ENCODE measurements around the gene RNF141. TPM values are rescaled to one million over a fixed set of nuclear protein-coding genes. Genes with fewer than 3 reads are reported as not detected.

The RNF141 gene
- total RNA-seq, 6 experiments from 2014 or later, result 41.9 to 55.8 (median 55.1) TPM

- DNase-seq, result no peak
- peaks cover 4% of the 10 kb centered on the region for H3K27me3 Mint-ChIP-seq (ENCODE audit: insufficient read depth)
- 0 out of 2 replicates have a peak, but pooled peaks cover 8% of the 10 kb centered on the region for H3K4me1 Mint-ChIP-seq (ENCODE audit: low read depth)
- TF ChIP-seq CTCF (IDR thresholded peaks at IDR 0.05), result no peak
- H3K4me3 Mint-ChIP-seq, result no peak overlapping the region
- H3K36me3 Mint-ChIP-seq (ENCODE audit: low read depth), result peaks cover 8% of the 10 kb centered on the region
- no peak overlapping the region for H3K27ac Mint-ChIP-seq
- no peaks in the 10 kb centered on the region for H3K9me3 Mint-ChIP-seq
Observed at GRCh38 chr11:10567446-10567845, 26.5 kb upstream of the RNF141 start.

GRCh38 chr11:10566257-10566957 is 25.4 kb upstream of the RNF141 start:
- Mint-ChIP-seq H3K36me3 (ENCODE audit: low read depth) (peaks cover 2% of the 10 kb centered on the region), H3K4me3 (no peak overlapping the region), H3K27me3 (ENCODE audit: insufficient read depth) (peaks cover 4% of the 10 kb centered on the region), H3K4me1 (ENCODE audit: low read depth) (0 out of 2 replicates have a peak, but pooled peaks cover 8% of the 10 kb centered on the region), H3K9me3 (no peaks in the 10 kb centered on the region), H3K27ac (no peak overlapping the region)
- no peak for DNase-seq
- TF ChIP-seq CTCF (IDR thresholded peaks at IDR 0.05), result no peak

GRCh38 chr11:10565493-10565892 is 24.5 kb upstream of the RNF141 start:
- Mint-ChIP-seq H3K4me3 (no peak overlapping the region), H3K27me3 (ENCODE audit: insufficient read depth) (peaks cover 2% of the 10 kb centered on the region), H3K27ac (no peak overlapping the region), H3K4me1 (ENCODE audit: low read depth) (peaks cover 14% of the 10 kb centered on the region; the same call in 1 of the 2 replicates), H3K9me3 (no peaks in the 10 kb centered on the region), H3K36me3 (ENCODE audit: low read depth) (no peaks in the 10 kb centered on the region)
- TF ChIP-seq CTCF (IDR thresholded peaks at IDR 0.05), result no peak
- no peak for DNase-seq

- H3K4me3 Mint-ChIP-seq, result no peak overlapping the region
- peaks cover 11% of the 10 kb centered on the region; the same call in 1 of the 2 replicates for H3K4me1 Mint-ChIP-seq (ENCODE audit: low read depth)
- TF ChIP-seq CTCF (IDR thresholded peaks at IDR 0.05), result peak; percentile 66
- H3K9me3 Mint-ChIP-seq, result no peaks in the 10 kb centered on the region
- H3K27ac Mint-ChIP-seq, result no peak overlapping the region
- DNase-seq, result no peak
- peaks cover 2% of the 10 kb centered on the region for H3K27me3 Mint-ChIP-seq (ENCODE audit: insufficient read depth)
- no peaks in the 10 kb centered on the region for H3K36me3 Mint-ChIP-seq (ENCODE audit: low read depth)
Observed at GRCh38 chr11:10564696-10565318, 23.8 kb upstream of the RNF141 start.

GRCh38 chr11:10564030-10564429 is 23.0 kb upstream of the RNF141 start:
- Mint-ChIP-seq H3K27me3 (ENCODE audit: insufficient read depth) (peaks cover 2% of the 10 kb centered on the region; the same call in 1 of the 2 replicates), H3K4me3 (no peak overlapping the region), H3K27ac (no peak overlapping the region), H3K4me1 (ENCODE audit: low read depth) (peaks cover 7% of the 10 kb centered on the region; the same call in 1 of the 2 replicates), H3K36me3 (ENCODE audit: low read depth) (no peaks in the 10 kb centered on the region), H3K9me3 (no peaks in the 10 kb centered on the region)
- DNase-seq, result no peak
- TF ChIP-seq CTCF (IDR thresholded peaks at IDR 0.05), result no peak

Measured in HFFc6 (cell line).